HepG2 (cell line): ENCODE data around the gene SF3B2. TPM values are rescaled to one million over a fixed set of nuclear protein-coding genes. Genes with fewer than 3 reads are reported as not detected.

ENCODE experiments used
- ATAC-seq: fragments of 200-7000 bp; cut with Tn5 transposase; 3 replicates; pipeline ENCODE4 v1.9.1; 2020; ENCODE audit warnings: mild to moderate bottlenecking, moderate library complexity
- BruUV-seq: library from RNA; stranded (reverse); fragments of 400-500 nt; replicated peaks from 2 replicates; lab custom pipeline; 2021; lab: Mats Ljungman, UMichigan
- CTCF ChIA-PET: fragments of 300-600 bp; formaldehyde crosslinking; extraction: SDS; loops from one replicate; lab custom pipeline; 2021; ENCODE audit warnings: low total read pairs, inconsistent platforms, low intra/inter-chr PET ratio; lab: Yijun Ruan, JAX
- POLR2A ChIA-PET: fragments of 350-600 bp; sonication (Branson Sonifier 250); formaldehyde crosslinking; loops from one replicate; lab custom pipeline; 2020; ENCODE audit warnings: antibody characterized with exemption, inconsistent platforms; lab: Yijun Ruan, JAX
- DNase-seq: peaks from one replicate; pipeline ENCODE4 v3.0.0-alpha.2; 2015; ENCODE audit warnings: low spot score
- FAIRE-seq: peaks from 3 replicates; lab custom pipeline; 2011; peaks lifted over from hg19 to GRCh38; lab: Jason Lieb, UNC
- H2AFZ ChIP-seq: one replicate; pipeline ENCODE4 v1.6.1; 2011; ENCODE audit warnings: low read length, inconsistent platforms
- H3K27ac ChIP-seq: fragments of 300-600 bp; 3 replicates; pipeline ENCODE4 v1.8.0; 2011; ENCODE audit warnings: mixed run types, mild to moderate bottlenecking, mixed read lengths, low read length, inconsistent platforms; ENCODE audit not compliant: insufficient read depth; ENCODE audit errors: extremely low read length
- H3K27me3 ChIP-seq, 2 experiments: fragments of 200-600 bp in 1 of 2; 2 replicates in 1 of 2; 3 replicates in 1 of 2; pipeline versions ENCODE4 v1.6.0 to v1.8.0; 2011; ENCODE audit warnings: low read length in 2 of 2, mild to moderate bottlenecking in 2 of 2, moderate library complexity in 2 of 2, inconsistent platforms in 1 of 2; ENCODE audit not compliant: insufficient read depth in 2 of 2, control insufficient read depth in 1 of 2
- H3K36me3 ChIP-seq, 2 experiments: fragments of 200-600 bp in 1 of 2; replicated peaks in 1 of 2; 2 replicates in 1 of 2; 3 replicates in 1 of 2; pipeline versions ENCODE4 v1.5.1 to v1.8.0; 2011; ENCODE audit warnings: low read length in 2 of 2, inconsistent platforms in 1 of 2; ENCODE audit not compliant: insufficient read depth in 2 of 2, control insufficient read depth in 1 of 2
- H3K4me1 ChIP-seq: 2 replicates; pipeline ENCODE4 v1.5.1; 2012; ENCODE audit warnings: low read length, inconsistent platforms; ENCODE audit not compliant: insufficient read depth
- H3K4me2 ChIP-seq: 2 replicates; pipeline ENCODE4 v1.6.0; 2011; ENCODE audit warnings: low read depth, low read length, inconsistent platforms
- H3K4me3 ChIP-seq, 3 experiments: fragments of 200-600 bp in 1 of 3; sonication (generic), shearing (Covaris generic) in 1 of 3; replicated peaks in 1 of 3; 2 replicates each; pipeline ENCODE4 v1.5.1; 2011 to 2016; ENCODE audit warnings: low read length in 3 of 3, inconsistent platforms in 2 of 3, low read depth in 2 of 3, mild to moderate bottlenecking in 2 of 3, control low read depth in 1 of 3, mixed read lengths in 1 of 3; ENCODE audit not compliant: insufficient read depth in 1 of 3
- H3K79me2 ChIP-seq: one replicate; pipeline ENCODE4 v1.6.1; 2011; ENCODE audit warnings: low read length, inconsistent platforms; ENCODE audit not compliant: insufficient read depth
- H3K9ac ChIP-seq: 2 replicates; pipeline ENCODE4 v1.6.0; 2011; ENCODE audit warnings: mild to moderate bottlenecking, low read depth, low read length, inconsistent platforms; ENCODE audit not compliant: insufficient read depth
- H3K9me3 ChIP-seq: 2 replicates; pipeline ENCODE4 v1.5.1; 2012; ENCODE audit warnings: mild to moderate bottlenecking, low read length
- H4K20me1 ChIP-seq: 2 replicates; pipeline ENCODE4 v1.6.0; 2011; ENCODE audit warnings: inconsistent platforms, mild to moderate bottlenecking, low read length, moderate library complexity; ENCODE audit not compliant: insufficient read depth
- HNF4A ChIP-seq: sonication (generic); formaldehyde crosslinking; IDR thresholded peaks from 2 replicates; pipeline ENCODE4 v1.4.0; 2020; ENCODE audit warnings: missing genetic modification reagents
- LCORL ChIP-seq, 2 experiments: fragments of 450-650 bp in 1 of 2; sonication (generic) in 1 of 2; formaldehyde crosslinking in 1 of 2; IDR thresholded peaks; 2 replicates each; pipeline versions ENCODE4 v1.5.0 to v1.6.1; 2017 to 2020; ENCODE audit warnings: antibody characterized with exemption in 1 of 2, missing genetic modification reagents in 1 of 2
- MAFG ChIP-seq: sonication (generic); formaldehyde crosslinking; IDR thresholded peaks from 2 replicates; pipeline ENCODE4 v1.5.1; 2020; ENCODE audit warnings: mild to moderate bottlenecking, missing genetic modification reagents
- NR2F6 ChIP-seq, 2 experiments: IDR thresholded peaks; 2 replicates each; pipeline ENCODE4 v1.6.1; 2016; ENCODE audit warnings: antibody characterized with exemption in 1 of 2, mild to moderate bottlenecking in 1 of 2
- PHF20 ChIP-seq: sonication (generic); formaldehyde crosslinking; IDR thresholded peaks from 2 replicates; pipeline ENCODE4 v1.5.0; 2020; ENCODE audit warnings: mild to moderate bottlenecking, missing genetic modification reagents
- SOX6 ChIP-seq, 2 experiments: fragments of 450-650 bp in 1 of 2; sonication (generic) in 1 of 2; formaldehyde crosslinking in 1 of 2; IDR thresholded peaks; 2 replicates each; pipeline versions ENCODE4 v1.4.0 to v1.6.1; 2017 to 2020; ENCODE audit warnings: antibody characterized with exemption in 1 of 2, mild to moderate bottlenecking in 1 of 2, missing genetic modification reagents in 1 of 2
- TRIM24 ChIP-seq: sonication (generic); formaldehyde crosslinking; IDR thresholded peaks from 2 replicates; pipeline ENCODE4 v1.8.0; 2022; ENCODE audit warnings: mild to moderate bottlenecking, missing genetic modification reagents
- XRCC5 ChIP-seq: fragments of 200-400 bp; formaldehyde crosslinking; optimal IDR thresholded peaks from 2 replicates; pipeline ENCODE3; 2017; ENCODE audit warnings: mild to moderate bottlenecking, low read length
- ZFP62 ChIP-seq: sonication (generic); formaldehyde crosslinking; IDR thresholded peaks from 2 replicates; pipeline ENCODE4 v1.4.0; 2020; ENCODE audit warnings: missing genetic modification reagents
- ZMYM4 ChIP-seq: sonication (generic); formaldehyde crosslinking; IDR thresholded peaks from 2 replicates; pipeline ENCODE4 v1.8.1; 2023; ENCODE audit warnings: mild to moderate bottlenecking, missing genetic modification reagents
- ZNF264 ChIP-seq: sonication (generic); formaldehyde crosslinking; IDR thresholded peaks from 2 replicates; pipeline ENCODE4 v1.4.0; 2020; ENCODE audit warnings: missing genetic modification reagents
- ZNF619 ChIP-seq: sonication (generic); formaldehyde crosslinking; IDR thresholded peaks from 2 replicates; pipeline ENCODE4 v1.4.0; 2020; ENCODE audit warnings: mild to moderate bottlenecking, missing genetic modification reagents
- ZNF782 ChIP-seq: sonication (generic); formaldehyde crosslinking; IDR thresholded peaks from 2 replicates; pipeline ENCODE4 v1.4.0; 2020; ENCODE audit warnings: missing genetic modification reagents, mild to moderate bottlenecking, borderline replicate concordance
- WGBS: methylation state at CpG from one replicate; pipeline ENCODE4 v1.1.6; 2017; ENCODE audit warnings: low lambda C conversion rate; 5-methylcytosine and 5-hydroxymethylcytosine counted together
- in situ Hi-C: cut with HindIII; loops from 2 replicates; pipeline ENCODE4 v1.10.0; 2017; ENCODE audit warnings: low pct_unique_long_range_greater_than_20kb; ENCODE audit not compliant: extremely low pct_ligation_motif_present
- intact Hi-C: fragments of 100-400 bp; cut with micrococcal nuclease; formaldehyde crosslinking; loops from one replicate; pipeline ENCODE4 v1.10.0; 2022; ENCODE audit not compliant: unreplicated experiment
- polyA plus RNA-seq, 8 experiments: library from polyadenylated mRNA; depleted of rRNA in 3 of 8; stranded (reverse) in 7 of 8; unstranded in 1 of 8; fragments of >200 nt; fragmentation: Illumina TruSeq in 4 of 8; extraction: Trizol in 4 of 8; gene quantifications; 2 replicates each; pipeline versions ENCODE4 v1.2.1 to v1.2.3, GENCODE V29; 2011 to 2016; ENCODE audit warnings: low read depth in 4 of 8, missing spikeins in 1 of 8, mixed read lengths in 1 of 8; ENCODE audit not compliant: insufficient read depth in 1 of 8
- total RNA-seq, 5 experiments: library from RNA; depleted of rRNA; stranded (reverse); fragments of >200 nt; fragmentation: Illumina TruSeq; extraction: Trizol; gene quantifications; 2 replicates each; pipeline ENCODE4 v1.2.3, GENCODE V29; 2016; ENCODE audit warnings: low read depth in 1 of 5
- TF ChIP-seq, protein P1 (sequence below): sonication (generic); formaldehyde crosslinking; IDR thresholded peaks from 2 replicates; pipeline ENCODE4 v1.9.0; 2021; ENCODE audit warnings: missing genetic modification reagents, borderline replicate concordance
- TF ChIP-seq, protein P2 (sequence below): sonication (generic); formaldehyde crosslinking; IDR thresholded peaks from 2 replicates; pipeline ENCODE4 v1.8.0; 2022; ENCODE audit warnings: mild to moderate bottlenecking, missing genetic modification reagents, borderline replicate concordance
- TF ChIP-seq, protein P3 (sequence below): sonication (generic); formaldehyde crosslinking; IDR thresholded peaks from 2 replicates; pipeline ENCODE4 v1.8.0; 2022; ENCODE audit warnings: low read depth, missing genetic modification reagents
- TF ChIP-seq, protein P4 (sequence below): IDR thresholded peaks from 2 replicates; pipeline ENCODE4 v1.6.1; 2016; ENCODE audit warnings: missing biosample characterization, missing genetic modification reagents, low read depth

SF3B2 gene
- total and polyA plus RNA-seq, 2 of the 13 experiments (the other 11 are each of a cell fraction or from before 2014, with no cell fraction given): 70.4 to 153 TPM

DNA sequence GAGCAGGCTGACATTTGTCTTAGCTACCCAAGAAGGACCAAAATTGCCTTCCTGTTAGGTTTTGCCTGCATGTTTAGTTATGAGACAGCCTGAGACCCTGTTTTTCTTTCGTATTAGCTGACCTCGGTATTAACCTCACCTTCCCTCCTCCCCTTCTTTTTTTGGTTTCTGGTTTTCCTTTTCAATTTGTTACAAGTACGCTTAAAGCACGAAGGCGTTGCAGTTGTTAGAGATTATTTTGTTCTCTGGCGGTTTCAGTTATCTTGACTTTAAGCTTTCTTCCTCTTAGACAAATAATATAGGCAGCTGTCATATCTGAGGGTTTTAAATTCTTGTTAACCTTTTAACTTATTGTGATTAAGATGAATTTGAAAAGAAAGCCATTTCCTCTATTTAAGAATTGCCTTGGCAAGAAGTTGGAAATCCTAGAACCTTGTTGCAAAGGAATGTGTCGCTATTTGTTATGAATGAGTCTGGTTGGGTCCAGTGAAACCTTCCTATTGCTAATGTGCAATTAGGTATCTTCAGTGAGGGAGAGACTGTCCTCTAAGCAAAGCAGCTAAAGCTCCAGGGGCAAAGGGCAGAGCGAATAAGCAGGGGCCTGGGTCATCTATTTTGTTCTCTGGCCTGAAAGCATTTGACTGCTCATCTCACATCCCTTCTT is 63.6 kb downstream of the SF3B2 start:
- H3K27ac ChIP-seq: peak overlapping the region; percentile 64
- WGBS: 15% methylated on average over 8 of the region's 8 CpGs
- in situ Hi-C loops: no loop called here
- TF ChIP-seq ZNF264 (CRISPR knock-in tag) (no peak), NR2F6 (IDR thresholded peaks at IDR 0.05) (peak; percentile 49), NR2F6 (CRISPR knock-in tag; IDR thresholded peaks at IDR 0.05) (no peak), LCORL (IDR thresholded peaks at IDR 0.05) (no peak), LCORL (CRISPR knock-in tag; IDR thresholded peaks at IDR 0.05) (no peak; the same call in 1 of the 2 replicates), TRIM24 (CRISPR knock-in tag) (no peak), ZFP62 (CRISPR knock-in tag) (no peak), ZMYM4 (CRISPR knock-in tag) (0 out of 2 replicates have a peak, but pooled peaks have one; percentile 20), XRCC5 (peak; percentile 44), SOX6 (IDR thresholded peaks at IDR 0.05) (no peak), SOX6 (CRISPR knock-in tag; IDR thresholded peaks at IDR 0.05) (peak; percentile 30; the same call in 1 of the 2 replicates), ZNF619 (no peak), ZNF782 (CRISPR knock-in tag) (no peak), PHF20 (CRISPR knock-in tag) (no peak), MAFG (CRISPR knock-in tag) (no peak), HNF4A (CRISPR knock-in tag) (peak; percentile 44)
- TF ChIP-seq, protein P1, sequence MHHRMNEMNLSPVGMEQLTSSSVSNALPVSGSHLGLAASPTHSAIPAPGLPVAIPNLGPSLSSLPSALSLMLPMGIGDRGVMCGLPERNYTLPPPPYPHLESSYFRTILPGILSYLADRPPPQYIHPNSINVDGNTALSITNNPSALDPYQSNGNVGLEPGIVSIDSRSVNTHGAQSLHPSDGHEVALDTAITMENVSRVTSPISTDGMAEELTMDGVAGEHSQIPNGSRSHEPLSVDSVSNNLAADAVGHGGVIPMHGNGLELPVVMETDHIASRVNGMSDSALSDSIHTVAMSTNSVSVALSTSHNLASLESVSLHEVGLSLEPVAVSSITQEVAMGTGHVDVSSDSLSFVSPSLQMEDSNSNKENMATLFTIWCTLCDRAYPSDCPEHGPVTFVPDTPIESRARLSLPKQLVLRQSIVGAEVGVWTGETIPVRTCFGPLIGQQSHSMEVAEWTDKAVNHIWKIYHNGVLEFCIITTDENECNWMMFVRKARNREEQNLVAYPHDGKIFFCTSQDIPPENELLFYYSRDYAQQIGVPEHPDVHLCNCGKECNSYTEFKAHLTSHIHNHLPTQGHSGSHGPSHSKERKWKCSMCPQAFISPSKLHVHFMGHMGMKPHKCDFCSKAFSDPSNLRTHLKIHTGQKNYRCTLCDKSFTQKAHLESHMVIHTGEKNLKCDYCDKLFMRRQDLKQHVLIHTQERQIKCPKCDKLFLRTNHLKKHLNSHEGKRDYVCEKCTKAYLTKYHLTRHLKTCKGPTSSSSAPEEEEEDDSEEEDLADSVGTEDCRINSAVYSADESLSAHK (CRISPR knock-in tag): no peak
- TF ChIP-seq, protein P2, sequence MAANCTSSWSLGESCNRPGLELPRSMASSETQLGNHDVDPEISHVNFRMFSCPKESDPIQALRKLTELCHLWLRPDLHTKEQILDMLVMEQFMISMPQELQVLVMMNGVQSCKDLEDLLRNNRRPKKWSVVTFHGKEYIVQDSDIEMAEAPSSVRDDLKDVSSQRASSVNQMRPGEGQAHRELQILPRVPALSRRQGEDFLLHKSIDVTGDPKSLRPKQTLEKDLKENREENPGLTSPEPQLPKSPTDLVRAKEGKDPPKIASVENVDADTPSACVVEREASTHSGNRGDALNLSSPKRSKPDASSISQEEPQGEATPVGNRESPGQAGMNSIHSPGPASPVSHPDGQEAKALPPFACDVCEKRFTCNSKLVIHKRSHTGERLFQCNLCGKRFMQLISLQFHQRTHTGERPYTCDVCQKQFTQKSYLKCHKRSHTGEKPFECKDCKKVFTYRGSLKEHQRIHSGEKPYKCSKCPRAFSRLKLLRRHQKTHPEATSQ (CRISPR knock-in tag): no peak
- TF ChIP-seq, protein P3, sequence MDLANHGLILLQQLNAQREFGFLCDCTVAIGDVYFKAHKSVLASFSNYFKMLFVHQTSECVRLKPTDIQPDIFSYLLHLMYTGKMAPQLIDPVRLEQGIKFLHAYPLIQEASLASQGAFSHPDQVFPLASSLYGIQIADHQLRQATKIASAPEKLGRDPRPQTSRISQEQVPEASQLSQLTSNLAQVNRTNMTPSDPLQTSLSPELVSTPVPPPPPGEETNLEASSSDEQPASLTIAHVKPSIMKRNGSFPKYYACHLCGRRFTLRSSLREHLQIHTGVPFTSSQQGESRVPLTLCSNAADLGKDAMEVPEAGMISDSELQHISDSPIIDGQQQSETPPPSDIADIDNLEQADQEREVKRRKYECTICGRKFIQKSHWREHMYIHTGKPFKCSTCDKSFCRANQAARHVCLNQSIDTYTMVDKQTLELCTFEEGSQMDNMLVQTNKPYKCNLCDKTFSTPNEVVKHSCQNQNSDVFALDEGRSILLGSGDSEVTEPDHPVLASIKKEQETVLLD: no peak
- TF ChIP-seq, protein P4, sequence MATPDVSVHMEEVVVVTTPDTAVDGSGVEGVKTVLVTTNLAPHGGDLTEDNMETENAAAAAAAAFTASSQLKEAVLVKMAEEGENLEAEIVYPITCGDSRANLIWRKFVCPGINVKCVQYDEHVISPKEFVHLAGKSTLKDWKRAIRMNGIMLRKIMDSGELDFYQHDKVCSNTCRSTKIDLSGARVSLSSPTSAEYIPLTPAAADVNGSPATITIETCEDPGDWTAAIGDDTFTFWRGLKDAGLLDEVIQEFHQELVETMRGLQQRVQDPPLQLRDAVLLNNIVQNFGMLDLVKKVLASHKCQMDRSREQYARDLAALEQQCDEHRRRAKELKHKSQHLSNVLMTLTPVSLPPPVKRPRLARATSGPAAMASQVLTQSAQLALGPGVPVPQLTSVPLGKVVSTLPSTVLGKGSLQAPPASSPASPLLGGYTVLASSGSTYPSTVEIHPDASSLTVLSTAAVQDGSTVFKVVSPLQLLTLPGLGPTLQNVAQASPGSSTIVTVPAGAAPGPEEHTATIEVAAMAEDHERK (CRISPR knock-in tag): no peak

More for the DNA sequence above, 63.6 kb downstream of the SF3B2 start:
- H4K20me1 ChIP-seq: no peaks in the 10 kb centered on the region
- intact Hi-C loops: loop anchor here (5.0 kb wide), 1 partner anchor 43 kb away; the partner anchor contains the start of gene PACS1
- ChIA-PET CTCF (no interaction called here), POLR2A (interaction anchor here (0.7 to 1.8 kb wide), 5 partner anchors 14 to 172 kb away, joined by 3 to 4 read pairs (median 3); partner anchors contain the start of gene SF3B2)
- H3K4me1 ChIP-seq: peaks cover 90% of the 10 kb centered on the region
- BruUV-seq: no TSS peak
- peak overlapping the region; percentile 72 for H3K4me2 ChIP-seq
- no peaks in the 10 kb centered on the region for H3K9me3 ChIP-seq
- peak; percentile 73 for FAIRE-seq
- peak; percentile 40 for ATAC-seq
- H3K36me3 ChIP-seq: no peaks in the 10 kb centered on the region
- H2AFZ ChIP-seq: no peak overlapping the region
- peak; percentile 46 for DNase-seq
- H3K9ac ChIP-seq: peak overlapping the region; percentile 37; the same call in 1 of the 2 replicates
- H3K79me2 ChIP-seq: peaks cover 2% of the 10 kb centered on the region
- H3K4me3 ChIP-seq: peak overlapping the region in 2 of 3 experiments; percentile 18 to 32; a peak in 2 of 6 replicates
- H3K27me3 ChIP-seq: no peaks in the 10 kb centered on the region
